Kidney epithelial cell (primary cell): ENCODE results near the gene PITRM1. TPM values are rescaled to one million over a fixed set of nuclear protein-coding genes. Genes with fewer than 3 reads are reported as not detected.

Experiments used
- DNase-seq: peaks from one replicate; pipeline ENCODE4 v3.0.0-alpha.2; 2010; ENCODE audit warnings: low read depth
- H3K27me3 ChIP-seq: 2 replicates; pipeline ENCODE4 v1.6.0; 2011; ENCODE audit warnings: low read length; ENCODE audit not compliant: control insufficient read depth, insufficient read depth
- H3K36me3 ChIP-seq: 2 replicates; pipeline ENCODE4 v1.5.1; 2011; ENCODE audit warnings: low read length; ENCODE audit not compliant: control insufficient read depth, insufficient read depth
- H3K4me3 ChIP-seq: 2 replicates; pipeline ENCODE4 v1.5.1; 2011; ENCODE audit warnings: low read depth, mild to moderate bottlenecking, control low read depth, low read length
- total RNA-seq: library from RNA; depleted of rRNA; stranded (reverse); fragments of >200 nt; gene quantifications from 2 replicates; pipeline ENCODE4 v1.2.3, GENCODE V29; 2015
- TF ChIP-seq, protein P1 (sequence below): IDR thresholded peaks from 2 replicates; pipeline ENCODE4 v1.5.1; 2011; ENCODE audit warnings: mild to moderate bottlenecking, moderate library complexity, low read length, control low read depth, inconsistent platforms; ENCODE audit not compliant: insufficient read depth, poor library complexity, severe bottlenecking

Gene PITRM1
- total RNA-seq, 1 donor from 2014 or later = 74.1 TPM

DNA sequence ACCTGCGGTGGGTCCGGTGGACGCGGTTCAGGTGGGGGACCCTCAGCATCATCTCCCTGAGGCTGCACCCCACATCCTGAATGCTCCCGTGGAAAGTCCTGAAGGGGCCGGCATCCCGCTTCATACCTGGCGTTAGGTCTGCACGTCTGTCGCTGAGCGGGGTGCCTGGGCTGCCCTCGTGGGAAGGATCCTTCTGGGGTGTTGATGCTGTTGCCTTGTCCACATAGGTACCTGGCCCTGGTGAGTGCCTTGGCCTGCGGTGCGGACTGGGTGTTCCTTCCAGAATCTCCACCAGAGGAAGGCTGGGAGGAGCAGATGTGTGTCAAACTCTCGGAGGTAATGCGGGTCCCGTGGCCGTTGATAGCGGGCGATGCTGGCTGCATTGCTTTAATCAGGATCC is 67.4 kb downstream of the PITRM1 start:
- H3K27me3 ChIP-seq = no peaks in the 10 kb centered on the region
- TF ChIP-seq, protein P1, sequence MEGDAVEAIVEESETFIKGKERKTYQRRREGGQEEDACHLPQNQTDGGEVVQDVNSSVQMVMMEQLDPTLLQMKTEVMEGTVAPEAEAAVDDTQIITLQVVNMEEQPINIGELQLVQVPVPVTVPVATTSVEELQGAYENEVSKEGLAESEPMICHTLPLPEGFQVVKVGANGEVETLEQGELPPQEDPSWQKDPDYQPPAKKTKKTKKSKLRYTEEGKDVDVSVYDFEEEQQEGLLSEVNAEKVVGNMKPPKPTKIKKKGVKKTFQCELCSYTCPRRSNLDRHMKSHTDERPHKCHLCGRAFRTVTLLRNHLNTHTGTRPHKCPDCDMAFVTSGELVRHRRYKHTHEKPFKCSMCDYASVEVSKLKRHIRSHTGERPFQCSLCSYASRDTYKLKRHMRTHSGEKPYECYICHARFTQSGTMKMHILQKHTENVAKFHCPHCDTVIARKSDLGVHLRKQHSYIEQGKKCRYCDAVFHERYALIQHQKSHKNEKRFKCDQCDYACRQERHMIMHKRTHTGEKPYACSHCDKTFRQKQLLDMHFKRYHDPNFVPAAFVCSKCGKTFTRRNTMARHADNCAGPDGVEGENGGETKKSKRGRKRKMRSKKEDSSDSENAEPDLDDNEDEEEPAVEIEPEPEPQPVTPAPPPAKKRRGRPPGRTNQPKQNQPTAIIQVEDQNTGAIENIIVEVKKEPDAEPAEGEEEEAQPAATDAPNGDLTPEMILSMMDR = no peak
- H3K4me3 ChIP-seq = no peak overlapping the region
- peaks cover 6% of the 10 kb centered on the region for H3K36me3 ChIP-seq
- no peak for DNase-seq

GRCh38 chr10:3104251-3104918 is 68.2 kb downstream of the PITRM1 start:
- Histone ChIP-seq H3K27me3 (no peaks in the 10 kb centered on the region), H3K36me3 (peaks cover 7% of the 10 kb centered on the region), H3K4me3 (no peak overlapping the region)
- TF ChIP-seq, protein P1 = no peak
- no peak for DNase-seq

DNA sequence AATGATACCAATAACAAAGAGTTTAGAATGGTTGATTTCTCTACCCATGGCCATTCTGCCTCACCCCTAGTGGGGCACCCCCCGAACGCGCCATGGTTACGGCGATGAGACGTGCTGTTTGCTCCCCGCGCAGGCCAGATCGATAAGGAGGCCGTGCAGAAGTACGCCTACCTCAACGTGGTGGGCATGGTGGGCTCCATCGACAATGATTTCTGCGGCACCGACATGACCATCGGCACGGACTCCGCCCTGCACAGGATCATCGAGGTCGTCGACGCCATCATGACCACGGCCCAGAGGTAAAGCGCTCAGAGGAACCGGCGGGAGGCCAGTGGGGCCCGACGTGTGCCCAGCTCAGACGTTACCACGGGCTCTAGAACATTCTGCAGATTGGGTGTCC is 68.9 kb downstream of the PITRM1 start:
- Histone ChIP-seq H3K27me3 (no peaks in the 10 kb centered on the region), H3K36me3 (peaks cover 7% of the 10 kb centered on the region), H3K4me3 (no peak overlapping the region)
- TF ChIP-seq, protein P1 = no peak
- no peak for DNase-seq

- no peak for DNase-seq
- TF ChIP-seq, protein P1 = no peak
- H3K27me3 ChIP-seq = no peaks in the 10 kb centered on the region
- no peak overlapping the region for H3K4me3 ChIP-seq
- H3K36me3 ChIP-seq = peaks cover 7% of the 10 kb centered on the region
Measured at GRCh38 chr10:3102720-3103427, 69.7 kb downstream of the PITRM1 start.

DNA sequence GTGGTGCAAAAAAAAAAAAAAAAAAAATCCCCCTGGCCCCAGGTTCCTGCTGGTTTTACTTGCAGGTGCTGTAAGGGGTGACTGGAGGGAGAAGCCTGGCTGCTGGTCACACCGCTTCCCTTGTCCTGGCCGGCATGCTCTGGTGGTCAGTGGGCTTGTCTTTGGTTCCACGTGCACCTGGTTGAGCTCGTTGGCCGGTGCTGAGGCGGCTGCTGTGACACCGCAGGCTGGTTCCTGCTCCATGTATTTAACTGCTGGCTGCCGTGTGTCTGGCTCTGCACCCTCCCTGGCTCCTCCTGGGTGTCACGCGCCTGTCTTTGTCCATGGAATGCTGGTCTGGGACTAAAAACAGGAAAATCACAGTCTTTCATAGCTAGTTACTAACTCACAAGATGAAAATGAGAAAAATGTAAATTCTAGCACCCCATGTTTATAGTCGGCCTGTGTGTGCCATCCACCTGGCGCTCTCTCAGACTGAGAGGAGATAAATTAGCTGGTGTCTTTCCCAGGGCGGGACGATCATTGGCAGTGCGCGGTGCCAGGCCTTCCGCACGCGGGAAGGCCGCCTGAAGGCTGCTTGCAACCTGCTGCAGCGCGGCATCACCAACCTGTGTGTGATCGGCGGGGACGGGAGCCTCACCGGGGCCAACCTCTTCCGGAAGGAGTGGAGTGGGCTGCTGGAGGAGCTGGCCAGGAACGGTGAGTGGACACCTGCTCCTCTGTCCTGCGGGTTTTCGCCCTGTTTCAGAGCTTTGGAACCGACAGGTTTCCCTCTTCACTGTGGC is 71.5 kb downstream of the PITRM1 start:
- TF ChIP-seq, protein P1 = no peak
- no peaks in the 10 kb centered on the region for H3K27me3 ChIP-seq
- H3K4me3 ChIP-seq = no peak overlapping the region
- H3K36me3 ChIP-seq = peaks cover 7% of the 10 kb centered on the region
- no peak for DNase-seq
